ENCODE results near the gene AK5. TPM values are rescaled to one million over a fixed set of nuclear protein-coding genes. Genes with fewer than 3 reads are reported as not detected.

The AK5 gene
- total RNA-seq, 2 donors from 2014 or later: 2.2 to 2.8 TPM

GRCh38 chr1:77545970-77546369, 264.2 kb downstream of the AK5 start:
- no peak for DNase-seq (ENCODE audit: low spot score)
- no peak overlapping the region for H3K4me3 ChIP-seq
- H3K27ac ChIP-seq: no peak overlapping the region
- peaks cover 0 to 6% of the 10 kb centered on the region in 2 donors for H3K4me1 ChIP-seq
- H3K27me3 ChIP-seq: no peaks in the 10 kb centered on the region
- H3K36me3 ChIP-seq: no peaks in the 10 kb centered on the region
- no peaks in the 10 kb centered on the region for H3K9me3 ChIP-seq
- TF ChIP-seq, protein P1, sequence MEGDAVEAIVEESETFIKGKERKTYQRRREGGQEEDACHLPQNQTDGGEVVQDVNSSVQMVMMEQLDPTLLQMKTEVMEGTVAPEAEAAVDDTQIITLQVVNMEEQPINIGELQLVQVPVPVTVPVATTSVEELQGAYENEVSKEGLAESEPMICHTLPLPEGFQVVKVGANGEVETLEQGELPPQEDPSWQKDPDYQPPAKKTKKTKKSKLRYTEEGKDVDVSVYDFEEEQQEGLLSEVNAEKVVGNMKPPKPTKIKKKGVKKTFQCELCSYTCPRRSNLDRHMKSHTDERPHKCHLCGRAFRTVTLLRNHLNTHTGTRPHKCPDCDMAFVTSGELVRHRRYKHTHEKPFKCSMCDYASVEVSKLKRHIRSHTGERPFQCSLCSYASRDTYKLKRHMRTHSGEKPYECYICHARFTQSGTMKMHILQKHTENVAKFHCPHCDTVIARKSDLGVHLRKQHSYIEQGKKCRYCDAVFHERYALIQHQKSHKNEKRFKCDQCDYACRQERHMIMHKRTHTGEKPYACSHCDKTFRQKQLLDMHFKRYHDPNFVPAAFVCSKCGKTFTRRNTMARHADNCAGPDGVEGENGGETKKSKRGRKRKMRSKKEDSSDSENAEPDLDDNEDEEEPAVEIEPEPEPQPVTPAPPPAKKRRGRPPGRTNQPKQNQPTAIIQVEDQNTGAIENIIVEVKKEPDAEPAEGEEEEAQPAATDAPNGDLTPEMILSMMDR (IDR thresholded peaks at IDR 0.05): no peak

DNA sequence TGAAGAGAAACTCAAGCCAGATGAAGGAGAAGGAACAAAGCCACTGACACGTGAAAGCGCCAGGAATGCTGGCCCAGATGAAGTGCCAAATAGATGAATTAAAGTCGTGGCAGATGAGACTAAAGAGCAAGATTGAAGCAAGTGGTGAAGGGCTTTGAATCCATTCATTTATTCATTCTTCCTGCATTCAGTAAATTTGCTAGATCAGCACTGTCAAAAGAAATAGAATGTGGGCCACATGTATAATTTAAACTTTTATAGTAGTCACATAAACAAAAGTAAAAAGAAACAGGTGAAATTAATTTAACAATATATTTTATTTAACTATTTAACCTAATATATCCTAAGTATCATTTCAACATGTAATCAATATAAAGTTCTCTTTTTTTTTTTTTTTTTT, 265.1 kb downstream of the AK5 start:
- Histone ChIP-seq H3K27ac (no peak overlapping the region), H3K9me3 (no peaks in the 10 kb centered on the region), H3K4me3 (no peak overlapping the region), H3K27me3 (no peaks in the 10 kb centered on the region), H3K36me3 (no peaks in the 10 kb centered on the region), H3K4me1 (peaks cover 0 to 6% of the 10 kb centered on the region in 2 donors)
- DNase-seq (ENCODE audit: low spot score): no peak
- TF ChIP-seq, protein P1 (IDR thresholded peaks at IDR 0.05): no peak

DNA sequence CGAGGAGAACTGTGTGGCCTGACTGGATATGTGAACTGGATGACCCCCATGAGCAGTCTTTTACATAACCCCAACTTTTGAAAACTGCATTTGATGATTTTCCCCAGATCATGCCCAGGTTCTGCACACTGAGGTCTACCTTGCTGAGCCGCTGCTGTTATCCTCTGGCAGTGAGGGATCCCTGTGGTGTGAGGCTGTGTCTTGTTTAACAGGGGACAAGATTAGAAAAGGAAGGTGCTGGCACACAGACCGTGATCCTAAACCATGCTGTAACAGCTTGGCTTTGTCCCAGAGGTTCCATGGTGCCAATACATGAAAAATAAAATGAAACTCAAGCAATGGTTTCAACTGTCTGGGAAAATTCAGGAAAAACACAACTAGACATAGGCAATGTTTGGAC, 266.5 kb downstream of the AK5 start:
- Histone ChIP-seq H3K4me1 (peaks cover 0 to 6% of the 10 kb centered on the region in 2 donors), H3K27me3 (no peaks in the 10 kb centered on the region), H3K27ac (no peak overlapping the region), H3K36me3 (no peaks in the 10 kb centered on the region), H3K9me3 (no peaks in the 10 kb centered on the region), H3K4me3 (no peak overlapping the region)
- TF ChIP-seq, protein P1 (IDR thresholded peaks at IDR 0.05): no peak
- DNase-seq (ENCODE audit: low spot score): no peak

DNA sequence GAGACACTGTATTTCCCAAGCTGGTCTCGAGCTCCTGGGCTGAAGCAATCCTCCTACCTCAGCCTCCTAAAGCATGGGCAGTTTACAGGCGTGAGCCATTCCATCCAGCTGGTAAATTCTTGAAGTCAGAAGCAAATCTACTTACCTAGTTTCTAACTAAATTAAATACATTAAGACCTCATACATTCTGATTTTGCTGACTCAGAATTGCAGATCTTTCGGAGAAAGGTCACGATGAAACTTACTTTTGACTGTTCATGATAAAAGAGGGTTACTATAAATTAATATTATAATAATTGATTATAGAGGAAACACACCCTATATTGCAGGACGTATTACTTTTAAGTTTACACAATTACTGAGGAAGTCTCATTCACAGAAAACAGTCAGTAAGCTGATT, 268.3 kb downstream of the AK5 start:
- Histone ChIP-seq H3K9me3 (no peaks in the 10 kb centered on the region), H3K27me3 (no peaks in the 10 kb centered on the region), H3K27ac (no peak overlapping the region), H3K4me3 (no peak overlapping the region), H3K36me3 (no peaks in the 10 kb centered on the region), H3K4me1 (peaks cover 0 to 6% of the 10 kb centered on the region in 2 donors)
- no peak for DNase-seq (ENCODE audit: low spot score)
- TF ChIP-seq, protein P1 (IDR thresholded peaks at IDR 0.05): no peak

DNA sequence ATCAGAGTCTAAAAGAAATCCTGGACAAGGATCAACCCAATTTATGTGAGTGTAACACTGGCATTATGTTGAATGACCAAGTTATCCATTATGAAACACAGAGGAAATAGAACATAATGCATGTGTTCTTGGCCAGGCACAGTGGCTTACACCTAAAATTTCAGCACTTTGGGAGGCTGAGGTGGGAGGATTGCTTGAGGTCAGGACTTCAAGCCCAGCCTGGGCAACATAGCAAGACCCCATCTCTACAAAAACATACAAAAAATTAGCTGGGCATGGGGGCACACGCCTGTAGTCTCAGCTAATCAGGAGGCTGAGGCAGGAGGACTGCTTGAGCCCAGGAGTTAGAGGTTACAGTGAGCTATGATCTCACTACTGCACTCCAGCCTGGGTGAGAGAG, 270.8 kb downstream of the AK5 start:
- H3K36me3 ChIP-seq: no peaks in the 10 kb centered on the region
- H3K4me3 ChIP-seq: no peak overlapping the region
- no peak overlapping the region for H3K27ac ChIP-seq
- H3K9me3 ChIP-seq: no peaks in the 10 kb centered on the region
- peaks cover 0 to 6% of the 10 kb centered on the region in 2 donors for H3K4me1 ChIP-seq
- DNase-seq (ENCODE audit: low spot score): no peak
- TF ChIP-seq, protein P1 (IDR thresholded peaks at IDR 0.05): no peak
- H3K27me3 ChIP-seq: no peaks in the 10 kb centered on the region

GRCh38 chr1:77553568-77554291, 271.9 kb downstream of the AK5 start:
- TF ChIP-seq, protein P1 (IDR thresholded peaks at IDR 0.05): no peak
- no peak for DNase-seq (ENCODE audit: low spot score)
- Histone ChIP-seq H3K4me3 (no peak overlapping the region), H3K4me1 (no peaks in the 10 kb centered on the region), H3K36me3 (no peaks in the 10 kb centered on the region), H3K27me3 (no peaks in the 10 kb centered on the region), H3K27ac (no peak overlapping the region), H3K9me3 (no peaks in the 10 kb centered on the region)

Data from right atrium auricular region (tissue), 2 donors.